GM19238 (cell line): ENCODE measurements around the gene TRIM69.
"Not testable (repeated sequence)": the region's sequence is repeated elsewhere in the genome, so short reads cannot be mapped to it uniquely, and the experiment has no call there.

Source experiments
- DNase-seq: peaks from one replicate; pipeline ENCODE4 v3.0.0; 2011; ENCODE audit warnings: low spot score; ENCODE audit not compliant: insufficient read length

TRIM69 gene, protein sequence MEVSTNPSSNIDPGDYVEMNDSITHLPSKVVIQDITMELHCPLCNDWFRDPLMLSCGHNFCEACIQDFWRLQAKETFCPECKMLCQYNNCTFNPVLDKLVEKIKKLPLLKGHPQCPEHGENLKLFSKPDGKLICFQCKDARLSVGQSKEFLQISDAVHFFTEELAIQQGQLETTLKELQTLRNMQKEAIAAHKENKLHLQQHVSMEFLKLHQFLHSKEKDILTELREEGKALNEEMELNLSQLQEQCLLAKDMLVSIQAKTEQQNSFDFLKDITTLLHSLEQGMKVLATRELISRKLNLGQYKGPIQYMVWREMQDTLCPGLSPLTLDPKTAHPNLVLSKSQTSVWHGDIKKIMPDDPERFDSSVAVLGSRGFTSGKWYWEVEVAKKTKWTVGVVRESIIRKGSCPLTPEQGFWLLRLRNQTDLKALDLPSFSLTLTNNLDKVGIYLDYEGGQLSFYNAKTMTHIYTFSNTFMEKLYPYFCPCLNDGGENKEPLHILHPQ

DNA sequence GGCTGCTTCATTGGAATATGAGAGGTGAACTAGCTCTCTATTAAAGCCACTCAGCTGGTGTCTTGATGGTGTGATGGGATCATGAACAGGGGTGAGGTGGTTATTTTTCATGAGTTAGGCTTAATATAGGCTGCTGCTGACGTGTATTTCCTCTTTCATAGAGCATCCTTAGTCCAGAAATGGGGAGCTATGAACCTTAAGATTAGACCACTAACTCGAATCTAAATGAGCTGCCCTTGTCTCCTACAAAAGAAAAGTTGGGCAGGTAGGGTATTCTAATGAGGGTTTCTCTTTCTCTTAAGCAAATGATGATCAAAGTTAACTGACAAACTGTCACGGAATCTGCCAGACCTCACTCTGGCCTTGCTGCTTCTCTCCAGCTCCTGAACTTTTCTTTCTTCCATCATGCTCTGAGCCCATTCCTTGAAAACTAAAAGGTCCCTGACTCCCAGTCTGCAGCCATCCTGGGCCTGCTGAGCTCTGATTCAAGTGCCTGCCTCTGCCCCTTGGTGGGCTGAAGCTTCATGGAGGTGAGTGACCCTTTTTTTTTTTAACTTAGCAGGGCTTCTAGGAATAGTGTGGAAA lies at the start of gene TRIM69:
Gene TRIM69, plus strand, starts transcription at position 348 of the 585 bp plus-strand sequence. Its CDS starts 177 bp downstream, at position 525.
- no peak for DNase-seq

DNA sequence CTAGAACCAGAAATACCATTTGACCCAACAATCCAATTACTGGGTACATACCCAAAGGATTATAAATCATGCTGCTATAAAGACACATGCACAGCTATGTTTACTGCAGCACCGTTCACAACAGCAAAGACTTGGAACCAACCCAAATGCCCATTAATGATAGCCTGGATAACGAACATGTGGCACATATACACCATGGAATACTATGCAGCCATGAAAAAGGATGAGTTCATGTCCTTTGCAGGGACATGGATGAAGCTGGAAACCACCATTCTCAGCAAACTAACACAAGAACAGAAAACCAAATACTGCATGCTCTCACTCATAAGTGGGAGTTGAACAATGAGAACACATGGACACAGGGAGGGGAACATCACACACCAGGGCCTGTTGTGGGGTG lies 47.0 kb upstream of the TRIM69 start:
- DNase-seq: not testable (repeated sequence)

DNA sequence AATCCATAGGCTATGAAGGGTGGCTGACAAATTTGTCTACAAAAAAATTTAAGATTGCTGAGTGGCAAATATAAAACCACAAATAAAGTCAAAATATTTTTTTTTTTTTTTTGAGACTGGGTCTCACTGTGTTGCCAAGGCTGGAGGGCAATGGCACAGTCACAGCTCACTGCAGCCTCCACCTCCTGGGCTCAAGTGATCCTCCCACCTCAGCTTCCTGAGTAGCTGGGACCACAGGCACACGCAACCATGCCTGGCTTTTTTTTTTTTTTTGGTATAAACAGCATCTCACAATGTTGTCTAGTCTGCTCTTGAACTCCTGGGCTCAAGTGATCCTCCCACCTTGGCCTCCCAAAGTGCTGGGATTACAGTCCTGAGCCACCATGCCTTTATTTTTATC lies 46.1 kb upstream of the TRIM69 start:
- DNase-seq: not testable (repeated sequence)

DNA sequence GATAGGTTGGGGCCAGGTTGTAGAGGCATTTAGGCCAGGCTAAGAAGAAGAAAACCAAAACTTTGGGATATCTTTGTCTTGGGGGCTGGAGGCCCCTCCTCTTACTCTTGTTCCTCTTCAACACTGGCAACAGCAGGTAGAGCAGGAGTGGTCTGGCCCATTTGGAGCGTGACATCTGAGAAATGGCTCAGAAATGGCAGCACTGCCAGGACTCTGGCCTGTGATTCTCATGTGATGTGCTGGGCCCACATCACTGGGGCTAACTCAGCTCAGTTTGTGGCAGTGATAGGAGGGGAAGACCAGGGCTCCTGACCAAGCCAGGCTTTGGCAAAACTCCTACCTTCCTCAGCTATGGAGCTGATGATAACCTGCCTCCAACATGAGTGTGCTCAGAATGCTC lies 43.7 kb upstream of the TRIM69 start:
- DNase-seq: no peak

DNA sequence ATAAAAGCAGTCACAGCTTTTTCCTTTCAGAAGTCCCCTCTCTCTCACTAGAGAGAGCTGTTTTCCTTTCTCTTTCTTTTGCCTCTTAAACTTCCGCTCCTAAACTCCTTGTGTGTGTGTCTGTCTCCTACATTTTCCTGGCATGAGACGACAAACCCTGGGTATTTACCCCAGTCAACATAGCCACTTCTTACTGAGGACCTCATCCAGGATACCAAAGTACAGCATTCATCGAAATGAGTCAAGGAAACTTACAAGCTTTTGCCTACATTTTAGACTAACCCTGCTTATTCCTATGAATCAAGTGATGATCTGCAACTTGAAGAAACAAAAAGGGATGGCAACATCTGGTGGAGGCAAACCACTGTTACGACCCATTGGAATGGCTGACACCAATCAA lies 41.9 kb upstream of the TRIM69 start:
- no peak for DNase-seq

DNA sequence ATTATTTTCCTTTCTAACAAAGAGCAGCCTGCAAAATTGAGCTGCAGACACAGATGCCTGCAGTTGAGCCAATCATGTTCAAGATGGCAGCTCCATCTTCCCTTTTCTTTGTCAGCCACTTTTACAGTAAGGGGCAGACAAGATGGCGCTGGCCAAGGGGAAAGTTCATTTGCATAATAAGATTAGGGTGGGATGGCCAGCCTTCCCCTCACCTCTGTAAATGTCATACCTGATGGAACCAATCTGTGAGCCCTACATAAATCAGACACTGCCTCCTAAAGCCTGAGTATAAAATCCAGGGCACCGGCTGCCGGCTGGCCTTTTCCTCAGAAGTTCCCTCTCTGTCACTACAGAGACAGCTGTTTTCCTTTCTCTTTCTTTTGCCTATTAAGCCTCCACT lies 41.0 kb upstream of the TRIM69 start:
- no peak for DNase-seq

DNA sequence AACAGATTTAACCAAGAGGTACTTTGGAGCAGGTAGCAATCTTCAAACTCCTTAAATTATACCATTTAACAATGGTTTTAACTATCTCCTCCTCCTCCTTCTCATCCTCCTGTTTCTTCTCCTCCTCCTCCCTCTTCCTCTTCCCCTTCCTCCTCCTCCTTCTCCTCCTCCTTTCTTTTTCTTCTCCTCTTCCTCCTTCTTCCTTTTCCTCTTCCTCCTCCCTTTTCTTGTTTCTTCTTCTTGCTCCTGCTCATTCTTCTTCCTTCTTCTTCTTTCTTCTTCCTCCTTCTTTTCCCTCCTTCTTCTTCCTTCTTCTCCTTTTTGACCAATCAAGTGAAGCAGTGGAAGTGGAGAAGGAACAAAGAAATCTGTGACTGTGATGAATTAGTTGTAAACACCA lies 39.3 kb upstream of the TRIM69 start:
- no peak for DNase-seq

DNA sequence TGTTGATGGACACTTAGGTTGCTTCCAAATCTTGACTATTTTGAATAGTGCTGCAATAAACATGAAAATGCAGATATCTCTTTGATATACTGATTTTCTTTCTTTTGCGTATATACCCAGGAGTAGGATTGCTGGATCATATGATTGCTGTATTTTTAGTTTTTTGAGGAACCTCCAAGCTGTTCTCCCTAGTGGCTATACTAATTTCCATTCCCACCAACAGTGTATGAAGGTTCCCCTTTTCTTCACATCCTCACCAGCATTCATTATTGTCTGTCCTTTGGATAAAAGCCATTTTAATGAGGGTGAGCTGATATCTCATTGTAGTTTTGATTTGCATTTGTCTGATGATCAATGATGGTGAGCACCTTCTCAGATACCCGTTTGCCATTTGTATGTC lies 37.7 kb upstream of the TRIM69 start:
- no peak for DNase-seq

DNA sequence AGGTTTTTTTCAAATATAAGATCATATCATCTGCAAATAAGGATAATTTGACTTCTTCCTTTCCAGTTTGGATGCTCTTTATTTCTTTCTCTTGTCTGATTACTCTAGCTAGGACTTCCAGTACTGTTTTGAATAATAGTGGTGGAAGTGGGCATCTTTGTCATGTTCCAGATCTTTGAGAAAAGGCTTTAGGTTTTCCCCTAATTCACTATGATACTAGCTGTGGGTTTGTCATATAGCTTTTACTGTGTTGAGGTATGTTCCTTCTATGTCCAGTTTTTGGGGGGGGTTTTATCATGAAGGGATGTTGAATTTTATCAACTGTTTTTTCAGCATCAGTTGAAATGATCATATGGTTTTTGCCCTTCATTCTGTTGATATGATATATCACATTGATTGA lies 35.7 kb upstream of the TRIM69 start:
- not testable (repeated sequence) for DNase-seq

DNA sequence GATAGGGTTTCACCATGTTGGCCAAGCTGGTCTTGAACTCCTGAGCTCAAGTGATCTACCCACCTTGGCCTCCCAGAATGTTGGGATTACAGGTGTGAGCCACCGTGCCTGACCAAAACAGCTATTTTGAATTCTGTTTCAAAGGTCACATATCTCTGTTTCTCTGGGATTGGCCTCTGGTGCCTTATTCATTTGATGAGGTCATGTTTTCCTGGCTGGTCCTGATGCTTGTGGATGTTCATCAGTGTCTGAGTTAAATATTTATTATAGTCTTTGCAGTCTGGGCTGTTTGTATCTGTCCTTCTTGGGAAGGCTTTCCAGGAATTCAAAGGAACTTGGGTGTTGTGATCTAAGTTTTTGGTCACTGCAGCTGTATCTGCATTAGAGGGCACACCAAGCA lies 30.3 kb upstream of the TRIM69 start:
- DNase-seq: no peak

DNA sequence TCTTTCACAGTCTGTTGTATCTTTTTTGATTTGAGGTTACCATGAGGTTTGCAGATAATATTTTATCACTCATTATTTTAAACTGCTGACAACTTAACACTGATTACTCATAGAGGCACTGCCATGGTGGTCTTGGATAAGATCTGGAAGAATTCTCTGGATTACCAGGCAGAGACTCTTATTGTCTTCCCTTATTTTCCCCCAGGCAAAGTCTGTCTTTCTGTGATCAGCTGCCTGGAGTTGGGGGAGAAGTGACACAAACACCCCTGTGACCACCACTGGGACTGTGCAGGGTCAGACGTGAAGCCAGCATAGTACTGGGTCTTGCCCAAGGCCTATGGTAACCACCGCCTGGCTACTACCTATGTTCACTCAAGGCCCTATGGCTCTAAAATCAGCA lies 29.9 kb upstream of the TRIM69 start:
- no peak for DNase-seq

DNA sequence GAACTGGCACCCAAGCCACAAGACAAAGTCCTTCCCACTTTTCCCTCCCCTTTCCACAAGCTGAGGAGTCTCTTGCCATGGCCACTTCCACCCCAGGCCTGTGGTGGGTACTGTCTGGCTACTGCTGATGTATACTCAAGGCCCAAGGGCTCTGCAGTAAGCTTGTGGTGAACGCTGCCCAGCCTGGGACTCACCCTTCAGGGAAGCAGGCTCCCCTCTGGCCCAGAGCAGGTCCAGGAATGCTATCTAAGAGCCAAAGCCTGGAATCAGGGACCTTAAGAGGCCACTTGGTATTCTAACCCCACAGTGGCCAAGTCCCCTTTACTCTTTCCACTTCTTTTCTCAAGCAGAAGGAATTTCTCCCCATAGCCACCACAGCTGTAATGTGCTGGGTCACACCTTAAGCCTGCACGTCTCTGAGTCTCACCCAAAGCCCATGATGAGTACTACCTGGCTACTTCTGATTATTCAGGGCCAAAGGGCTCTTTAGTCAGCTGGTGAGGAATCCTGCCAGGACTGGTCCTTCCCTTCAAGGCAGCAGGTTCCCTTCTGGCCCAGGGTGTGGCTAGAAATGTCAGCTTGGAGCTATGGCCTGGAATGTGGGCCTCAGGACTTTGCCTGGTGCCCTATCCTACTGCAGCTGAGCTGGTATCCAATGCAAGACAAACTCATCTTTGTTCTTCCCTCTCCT lies 29.2 kb upstream of the TRIM69 start:
- DNase-seq: no peak

DNA sequence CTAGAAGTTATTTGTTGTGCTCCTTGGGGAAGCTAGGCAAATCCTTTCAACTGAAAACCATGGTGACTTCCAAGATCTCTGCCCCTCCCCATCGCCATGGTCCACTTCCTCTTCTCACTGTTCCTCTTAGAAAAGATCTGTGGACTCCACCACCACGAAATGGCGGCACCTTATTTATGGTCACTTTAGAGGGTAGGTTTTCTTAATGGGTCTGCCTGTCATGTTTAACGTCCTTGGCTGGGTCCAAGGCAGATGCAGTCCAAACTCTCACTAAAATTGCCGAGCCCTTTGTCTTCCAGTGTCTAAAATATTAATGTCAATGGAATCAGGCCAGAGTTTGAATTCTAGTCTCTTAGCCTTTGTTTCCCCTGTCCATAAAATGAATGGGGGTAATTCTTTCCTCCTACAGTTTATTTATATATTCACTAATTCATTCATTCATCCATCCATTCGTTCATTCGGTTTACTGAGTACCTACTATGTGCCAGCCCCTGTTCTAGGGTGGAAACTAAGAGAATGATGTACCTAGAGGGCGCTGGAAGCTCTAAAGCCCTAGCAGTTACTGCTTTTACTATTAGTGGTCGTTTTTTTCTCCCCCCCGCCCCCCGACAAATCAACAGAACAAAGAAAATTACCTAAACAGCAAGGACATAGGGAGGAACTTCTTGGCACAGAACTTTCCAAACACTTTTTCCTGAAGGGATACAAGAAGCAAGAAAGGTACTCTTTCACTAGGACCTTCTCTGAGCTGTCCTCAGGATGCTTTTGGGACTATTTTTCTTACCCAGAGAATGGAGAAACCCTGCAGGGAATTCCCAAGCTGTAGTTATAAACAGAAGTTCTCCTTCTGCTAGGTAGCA lies 25.9 kb upstream of the TRIM69 start:
- DNase-seq: no peak

DNA sequence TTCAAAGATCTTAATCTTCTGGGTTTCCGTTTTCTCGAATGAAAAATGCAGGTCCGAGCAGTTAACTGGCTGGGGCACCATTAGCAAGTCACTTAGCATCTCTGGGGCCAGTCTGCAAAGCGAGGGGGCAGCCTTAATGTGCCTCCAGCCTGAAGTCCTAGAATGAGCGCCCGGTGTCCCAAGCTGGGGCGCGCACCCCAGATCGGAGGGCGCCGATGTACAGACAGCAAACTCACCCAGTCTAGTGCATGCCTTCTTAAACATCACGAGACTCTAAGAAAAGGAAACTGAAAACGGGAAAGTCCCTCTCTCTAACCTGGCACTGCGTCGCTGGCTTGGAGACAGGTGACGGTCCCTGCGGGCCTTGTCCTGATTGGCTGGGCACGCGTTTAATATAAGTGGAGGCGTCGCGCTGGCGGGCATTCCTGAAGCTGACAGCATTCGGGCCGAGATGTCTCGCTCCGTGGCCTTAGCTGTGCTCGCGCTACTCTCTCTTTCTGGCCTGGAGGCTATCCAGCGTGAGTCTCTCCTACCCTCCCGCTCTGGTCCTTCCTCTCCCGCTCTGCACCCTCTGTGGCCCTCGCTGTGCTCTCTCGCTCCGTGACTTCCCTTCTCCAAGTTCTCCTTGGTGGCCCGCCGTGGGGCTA lies 25.1 kb upstream of the TRIM69 start, which contains the start of the genes B2M and PATL2:
Gene B2M, plus strand, starts transcription at position 422 of the 647 bp plus-strand sequence. Its CDS starts 30 bp downstream, at position 452.
Gene PATL2, minus strand, starts transcription at position 228 of the 647 bp plus-strand sequence. CDS start 34,833 bp downstream, outside the sequence.
- DNase-seq: peak; percentile 54

DNA sequence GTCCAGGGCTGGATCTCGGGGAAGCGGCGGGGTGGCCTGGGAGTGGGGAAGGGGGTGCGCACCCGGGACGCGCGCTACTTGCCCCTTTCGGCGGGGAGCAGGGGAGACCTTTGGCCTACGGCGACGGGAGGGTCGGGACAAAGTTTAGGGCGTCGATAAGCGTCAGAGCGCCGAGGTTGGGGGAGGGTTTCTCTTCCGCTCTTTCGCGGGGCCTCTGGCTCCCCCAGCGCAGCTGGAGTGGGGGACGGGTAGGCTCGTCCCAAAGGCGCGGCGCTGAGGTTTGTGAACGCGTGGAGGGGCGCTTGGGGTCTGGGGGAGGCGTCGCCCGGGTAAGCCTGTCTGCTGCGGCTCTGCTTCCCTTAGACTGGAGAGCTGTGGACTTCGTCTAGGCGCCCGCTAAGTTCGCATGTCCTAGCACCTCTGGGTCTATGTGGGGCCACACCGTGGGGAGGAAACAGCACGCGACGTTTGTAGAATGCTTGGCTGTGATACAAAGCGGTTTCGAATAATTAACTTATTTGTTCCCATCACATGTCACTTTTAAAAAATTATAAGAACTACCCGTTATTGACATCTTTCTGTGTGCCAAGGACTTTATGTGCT lies 24.5 kb upstream of the TRIM69 start:
- no peak for DNase-seq

DNA sequence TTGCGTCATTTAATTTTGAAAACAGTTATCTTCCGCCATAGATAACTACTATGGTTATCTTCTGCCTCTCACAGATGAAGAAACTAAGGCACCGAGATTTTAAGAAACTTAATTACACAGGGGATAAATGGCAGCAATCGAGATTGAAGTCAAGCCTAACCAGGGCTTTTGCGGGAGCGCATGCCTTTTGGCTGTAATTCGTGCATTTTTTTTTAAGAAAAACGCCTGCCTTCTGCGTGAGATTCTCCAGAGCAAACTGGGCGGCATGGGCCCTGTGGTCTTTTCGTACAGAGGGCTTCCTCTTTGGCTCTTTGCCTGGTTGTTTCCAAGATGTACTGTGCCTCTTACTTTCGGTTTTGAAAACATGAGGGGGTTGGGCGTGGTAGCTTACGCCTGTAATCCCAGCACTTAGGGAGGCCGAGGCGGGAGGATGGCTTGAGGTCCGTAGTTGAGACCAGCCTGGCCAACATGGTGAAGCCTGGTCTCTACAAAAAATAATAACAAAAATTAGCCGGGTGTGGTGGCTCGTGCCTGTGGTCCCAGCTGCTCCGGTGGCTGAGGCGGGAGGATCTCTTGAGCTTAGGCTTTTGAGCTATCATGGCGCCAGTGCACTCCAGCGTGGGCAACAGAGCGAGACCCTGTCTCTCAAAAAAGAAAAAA lies 23.9 kb upstream of the TRIM69 start:
- no peak for DNase-seq

DNA sequence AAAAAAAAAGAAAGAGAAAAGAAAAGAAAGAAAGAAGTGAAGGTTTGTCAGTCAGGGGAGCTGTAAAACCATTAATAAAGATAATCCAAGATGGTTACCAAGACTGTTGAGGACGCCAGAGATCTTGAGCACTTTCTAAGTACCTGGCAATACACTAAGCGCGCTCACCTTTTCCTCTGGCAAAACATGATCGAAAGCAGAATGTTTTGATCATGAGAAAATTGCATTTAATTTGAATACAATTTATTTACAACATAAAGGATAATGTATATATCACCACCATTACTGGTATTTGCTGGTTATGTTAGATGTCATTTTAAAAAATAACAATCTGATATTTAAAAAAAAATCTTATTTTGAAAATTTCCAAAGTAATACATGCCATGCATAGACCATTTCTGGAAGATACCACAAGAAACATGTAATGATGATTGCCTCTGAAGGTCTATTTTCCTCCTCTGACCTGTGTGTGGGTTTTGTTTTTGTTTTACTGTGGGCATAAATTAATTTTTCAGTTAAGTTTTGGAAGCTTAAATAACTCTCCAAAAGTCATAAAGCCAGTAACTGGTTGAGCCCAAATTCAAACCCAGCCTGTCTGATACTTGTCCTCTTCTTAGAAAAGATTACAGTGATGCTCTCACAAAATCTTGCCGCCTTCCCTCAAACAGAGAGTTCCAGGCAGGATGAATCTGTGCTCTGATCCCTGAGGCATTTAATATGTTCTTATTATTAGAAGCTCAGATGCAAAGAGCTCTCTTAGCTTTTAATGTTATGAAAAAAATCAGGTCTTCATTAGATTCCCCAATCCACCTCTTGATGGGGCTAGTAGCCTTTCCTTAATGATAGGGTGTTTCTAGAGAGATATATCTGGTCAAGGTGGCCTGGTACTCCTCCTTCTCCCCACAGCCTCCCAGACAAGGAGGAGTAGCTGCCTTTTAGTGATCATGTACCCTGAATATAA lies 23.0 kb upstream of the TRIM69 start:
- no peak for DNase-seq

DNA sequence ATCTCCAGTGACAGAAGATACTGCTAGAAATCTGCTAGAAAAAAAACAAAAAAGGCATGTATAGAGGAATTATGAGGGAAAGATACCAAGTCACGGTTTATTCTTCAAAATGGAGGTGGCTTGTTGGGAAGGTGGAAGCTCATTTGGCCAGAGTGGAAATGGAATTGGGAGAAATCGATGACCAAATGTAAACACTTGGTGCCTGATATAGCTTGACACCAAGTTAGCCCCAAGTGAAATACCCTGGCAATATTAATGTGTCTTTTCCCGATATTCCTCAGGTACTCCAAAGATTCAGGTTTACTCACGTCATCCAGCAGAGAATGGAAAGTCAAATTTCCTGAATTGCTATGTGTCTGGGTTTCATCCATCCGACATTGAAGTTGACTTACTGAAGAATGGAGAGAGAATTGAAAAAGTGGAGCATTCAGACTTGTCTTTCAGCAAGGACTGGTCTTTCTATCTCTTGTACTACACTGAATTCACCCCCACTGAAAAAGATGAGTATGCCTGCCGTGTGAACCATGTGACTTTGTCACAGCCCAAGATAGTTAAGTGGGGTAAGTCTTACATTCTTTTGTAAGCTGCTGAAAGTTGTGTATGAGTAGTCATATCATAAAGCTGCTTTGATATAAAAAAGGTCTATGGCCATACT lies 21.1 kb upstream of the TRIM69 start:
- no peak for DNase-seq
